Medulla oblongata (tissue), 1 donor: Measurements from ENCODE around the gene COX14.
"Not testable (repeated sequence)": the region's sequence is repeated elsewhere in the genome, so short reads cannot be mapped to it uniquely, and the experiment has no call there.

ENCODE experiments used
- DNase-seq: peaks from one replicate; pipeline ENCODE4 v3.0.0-alpha.2; 2015; ENCODE audit errors: extremely low spot score

COX14 gene

GRCh38 chr12:50154947-50155346 lies 42.9 kb downstream of the COX14 start:
- DNase-seq = not testable (repeated sequence)

GRCh38 chr12:50156641-50157040 lies 44.6 kb downstream of the COX14 start:
- no peak for DNase-seq

DNA sequence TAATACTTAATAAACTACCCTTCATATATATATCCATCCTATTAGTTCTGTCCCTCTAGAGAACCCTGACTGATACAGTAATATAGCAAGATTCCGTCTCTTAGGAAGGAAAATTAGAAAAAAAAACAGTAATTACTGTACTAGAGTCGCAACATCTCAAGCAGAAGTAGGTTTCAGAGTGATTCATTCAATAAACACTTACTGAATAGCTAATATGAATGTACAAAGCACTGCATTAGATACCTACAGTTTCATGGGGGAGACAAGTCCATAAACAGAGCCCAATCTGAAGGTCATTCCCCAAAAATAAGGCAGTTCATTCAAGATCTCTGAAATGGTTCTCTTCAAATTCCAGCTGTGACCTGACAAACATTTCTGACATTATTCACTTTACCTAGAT lies 45.2 kb downstream of the COX14 start:
- DNase-seq = no peak

DNA sequence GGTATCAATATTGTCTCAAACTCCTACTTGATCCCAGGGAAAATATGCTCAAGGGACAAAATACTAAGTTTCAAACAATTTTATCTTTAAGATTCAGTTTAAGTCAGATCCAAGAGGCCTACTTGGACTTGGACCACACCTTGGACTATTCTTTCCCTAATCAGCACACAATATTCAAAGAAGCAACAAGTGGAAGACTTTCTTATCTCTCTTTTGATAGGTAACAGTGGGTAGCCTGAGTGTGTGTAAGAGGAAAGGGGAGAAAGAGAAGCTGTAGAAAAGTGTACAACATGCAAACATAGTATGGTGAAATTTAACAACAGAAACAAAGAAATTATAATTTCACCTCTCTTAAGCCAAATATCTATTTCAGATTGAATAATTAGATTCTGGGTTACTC lies 48.6 kb downstream of the COX14 start:
- no peak for DNase-seq

DNA sequence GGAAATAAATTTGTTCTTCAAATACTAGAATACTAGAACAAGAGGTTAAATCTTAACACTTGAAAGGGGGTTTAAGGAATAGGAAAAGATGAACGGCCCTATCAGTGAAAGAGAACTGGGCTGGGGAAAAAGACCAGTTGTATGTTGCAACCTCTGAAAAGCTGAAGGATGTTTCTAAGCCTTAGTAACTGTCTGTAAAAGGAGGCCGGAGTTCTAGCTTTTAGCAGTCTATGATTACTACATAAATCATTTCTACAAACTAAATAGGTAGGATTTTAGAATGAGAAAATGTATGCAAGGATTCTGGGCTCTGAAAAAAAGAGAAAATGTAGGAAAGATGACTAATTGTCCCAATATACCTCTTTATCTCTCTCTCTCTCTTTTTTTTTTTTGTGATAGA lies 50.2 kb downstream of the COX14 start:
- no peak for DNase-seq

DNA sequence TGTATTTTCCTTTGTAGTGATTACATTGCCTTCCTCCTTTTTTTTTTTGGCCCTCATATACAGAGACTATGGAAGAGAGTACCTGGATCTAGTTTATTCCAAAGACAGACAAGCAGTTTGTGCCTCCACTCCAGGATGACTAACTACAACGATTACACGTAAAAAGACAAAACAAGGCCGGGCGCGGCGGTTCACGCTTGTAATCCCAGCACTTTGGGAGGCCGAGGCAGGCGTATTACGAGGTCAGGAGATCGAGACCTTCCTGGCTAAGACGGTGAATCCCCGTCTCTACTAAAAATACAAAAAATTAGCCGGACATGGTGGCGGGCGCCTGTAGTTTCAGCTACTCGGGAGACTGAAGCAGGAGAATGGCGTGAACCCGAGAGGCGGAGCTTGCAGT lies 52.9 kb downstream of the COX14 start:
- DNase-seq = no peak

GRCh38 chr12:50166799-50167048 lies 54.7 kb downstream of the COX14 start:
- DNase-seq = peak; percentile 27

GRCh38 chr12:50167049-50167828 lies 55.2 kb downstream of the COX14 start, which contains the start of gene CERS5:
CERS5 (minus strand) TSS chr12:50167369; CDS start chr12:50167297, 72 bp downstream.
- DNase-seq = peak; percentile 99
